Measurements from ENCODE around the gene ETV6. TPM values are rescaled to one million over a fixed set of nuclear protein-coding genes. Genes with fewer than 3 reads are reported as not detected.

ETV6 gene
- total and polyA plus RNA-seq, 9 of the 15 experiments (the other 6 are each of a cell fraction or from before 2014, with no cell fraction given): 0.81 to 12.7 (median 4.1) TPM

DNA sequence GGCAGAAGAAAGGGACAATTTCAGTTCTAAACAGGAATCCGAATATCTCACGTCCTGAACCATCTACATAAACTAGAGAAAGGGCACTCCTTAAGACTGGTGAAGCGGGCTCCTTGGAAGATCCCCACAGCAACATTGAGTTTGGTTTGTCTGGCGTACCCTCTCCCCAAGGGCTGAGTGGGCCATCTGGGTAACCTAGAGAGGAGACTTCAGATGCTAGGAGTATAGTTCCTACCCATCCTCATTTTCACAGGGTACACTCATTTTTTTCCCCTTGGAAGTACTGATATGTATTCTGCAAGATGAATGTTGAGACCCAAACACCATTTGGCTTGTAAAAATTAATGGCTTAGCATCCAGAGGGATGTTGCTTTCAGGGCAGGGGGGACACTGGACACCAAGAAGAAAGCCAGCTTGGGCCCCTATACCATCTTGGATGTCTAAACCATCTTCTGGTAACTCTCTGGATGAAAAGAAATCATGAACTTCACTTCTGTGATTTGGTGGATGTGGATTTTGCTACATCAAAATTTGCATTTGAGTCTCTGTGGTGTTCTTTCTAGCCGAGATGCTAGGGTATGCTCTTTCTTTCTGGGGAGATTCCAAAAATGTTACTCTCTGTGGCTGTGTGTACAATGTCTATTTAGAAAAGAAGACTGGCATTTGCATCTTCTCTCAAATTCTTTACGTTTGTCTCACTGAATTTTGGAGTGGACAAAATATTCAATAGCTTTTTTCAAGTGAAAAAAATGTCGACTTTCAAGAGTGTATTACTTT is 97.7 kb downstream of the ETV6 start (continued):
- TF ChIP-seq, protein P1, sequence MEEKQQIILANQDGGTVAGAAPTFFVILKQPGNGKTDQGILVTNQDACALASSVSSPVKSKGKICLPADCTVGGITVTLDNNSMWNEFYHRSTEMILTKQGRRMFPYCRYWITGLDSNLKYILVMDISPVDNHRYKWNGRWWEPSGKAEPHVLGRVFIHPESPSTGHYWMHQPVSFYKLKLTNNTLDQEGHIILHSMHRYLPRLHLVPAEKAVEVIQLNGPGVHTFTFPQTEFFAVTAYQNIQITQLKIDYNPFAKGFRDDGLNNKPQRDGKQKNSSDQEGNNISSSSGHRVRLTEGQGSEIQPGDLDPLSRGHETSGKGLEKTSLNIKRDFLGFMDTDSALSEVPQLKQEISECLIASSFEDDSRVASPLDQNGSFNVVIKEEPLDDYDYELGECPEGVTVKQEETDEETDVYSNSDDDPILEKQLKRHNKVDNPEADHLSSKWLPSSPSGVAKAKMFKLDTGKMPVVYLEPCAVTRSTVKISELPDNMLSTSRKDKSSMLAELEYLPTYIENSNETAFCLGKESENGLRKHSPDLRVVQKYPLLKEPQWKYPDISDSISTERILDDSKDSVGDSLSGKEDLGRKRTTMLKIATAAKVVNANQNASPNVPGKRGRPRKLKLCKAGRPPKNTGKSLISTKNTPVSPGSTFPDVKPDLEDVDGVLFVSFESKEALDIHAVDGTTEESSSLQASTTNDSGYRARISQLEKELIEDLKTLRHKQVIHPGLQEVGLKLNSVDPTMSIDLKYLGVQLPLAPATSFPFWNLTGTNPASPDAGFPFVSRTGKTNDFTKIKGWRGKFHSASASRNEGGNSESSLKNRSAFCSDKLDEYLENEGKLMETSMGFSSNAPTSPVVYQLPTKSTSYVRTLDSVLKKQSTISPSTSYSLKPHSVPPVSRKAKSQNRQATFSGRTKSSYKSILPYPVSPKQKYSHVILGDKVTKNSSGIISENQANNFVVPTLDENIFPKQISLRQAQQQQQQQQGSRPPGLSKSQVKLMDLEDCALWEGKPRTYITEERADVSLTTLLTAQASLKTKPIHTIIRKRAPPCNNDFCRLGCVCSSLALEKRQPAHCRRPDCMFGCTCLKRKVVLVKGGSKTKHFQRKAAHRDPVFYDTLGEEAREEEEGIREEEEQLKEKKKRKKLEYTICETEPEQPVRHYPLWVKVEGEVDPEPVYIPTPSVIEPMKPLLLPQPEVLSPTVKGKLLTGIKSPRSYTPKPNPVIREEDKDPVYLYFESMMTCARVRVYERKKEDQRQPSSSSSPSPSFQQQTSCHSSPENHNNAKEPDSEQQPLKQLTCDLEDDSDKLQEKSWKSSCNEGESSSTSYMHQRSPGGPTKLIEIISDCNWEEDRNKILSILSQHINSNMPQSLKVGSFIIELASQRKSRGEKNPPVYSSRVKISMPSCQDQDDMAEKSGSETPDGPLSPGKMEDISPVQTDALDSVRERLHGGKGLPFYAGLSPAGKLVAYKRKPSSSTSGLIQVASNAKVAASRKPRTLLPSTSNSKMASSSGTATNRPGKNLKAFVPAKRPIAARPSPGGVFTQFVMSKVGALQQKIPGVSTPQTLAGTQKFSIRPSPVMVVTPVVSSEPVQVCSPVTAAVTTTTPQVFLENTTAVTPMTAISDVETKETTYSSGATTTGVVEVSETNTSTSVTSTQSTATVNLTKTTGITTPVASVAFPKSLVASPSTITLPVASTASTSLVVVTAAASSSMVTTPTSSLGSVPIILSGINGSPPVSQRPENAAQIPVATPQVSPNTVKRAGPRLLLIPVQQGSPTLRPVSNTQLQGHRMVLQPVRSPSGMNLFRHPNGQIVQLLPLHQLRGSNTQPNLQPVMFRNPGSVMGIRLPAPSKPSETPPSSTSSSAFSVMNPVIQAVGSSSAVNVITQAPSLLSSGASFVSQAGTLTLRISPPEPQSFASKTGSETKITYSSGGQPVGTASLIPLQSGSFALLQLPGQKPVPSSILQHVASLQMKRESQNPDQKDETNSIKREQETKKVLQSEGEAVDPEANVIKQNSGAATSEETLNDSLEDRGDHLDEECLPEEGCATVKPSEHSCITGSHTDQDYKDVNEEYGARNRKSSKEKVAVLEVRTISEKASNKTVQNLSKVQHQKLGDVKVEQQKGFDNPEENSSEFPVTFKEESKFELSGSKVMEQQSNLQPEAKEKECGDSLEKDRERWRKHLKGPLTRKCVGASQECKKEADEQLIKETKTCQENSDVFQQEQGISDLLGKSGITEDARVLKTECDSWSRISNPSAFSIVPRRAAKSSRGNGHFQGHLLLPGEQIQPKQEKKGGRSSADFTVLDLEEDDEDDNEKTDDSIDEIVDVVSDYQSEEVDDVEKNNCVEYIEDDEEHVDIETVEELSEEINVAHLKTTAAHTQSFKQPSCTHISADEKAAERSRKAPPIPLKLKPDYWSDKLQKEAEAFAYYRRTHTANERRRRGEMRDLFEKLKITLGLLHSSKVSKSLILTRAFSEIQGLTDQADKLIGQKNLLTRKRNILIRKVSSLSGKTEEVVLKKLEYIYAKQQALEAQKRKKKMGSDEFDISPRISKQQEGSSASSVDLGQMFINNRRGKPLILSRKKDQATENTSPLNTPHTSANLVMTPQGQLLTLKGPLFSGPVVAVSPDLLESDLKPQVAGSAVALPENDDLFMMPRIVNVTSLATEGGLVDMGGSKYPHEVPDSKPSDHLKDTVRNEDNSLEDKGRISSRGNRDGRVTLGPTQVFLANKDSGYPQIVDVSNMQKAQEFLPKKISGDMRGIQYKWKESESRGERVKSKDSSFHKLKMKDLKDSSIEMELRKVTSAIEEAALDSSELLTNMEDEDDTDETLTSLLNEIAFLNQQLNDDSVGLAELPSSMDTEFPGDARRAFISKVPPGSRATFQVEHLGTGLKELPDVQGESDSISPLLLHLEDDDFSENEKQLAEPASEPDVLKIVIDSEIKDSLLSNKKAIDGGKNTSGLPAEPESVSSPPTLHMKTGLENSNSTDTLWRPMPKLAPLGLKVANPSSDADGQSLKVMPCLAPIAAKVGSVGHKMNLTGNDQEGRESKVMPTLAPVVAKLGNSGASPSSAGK (IDR thresholded peaks at IDR 0.05): no peak
